ENCODE measurements around the gene KCNAB2.

Gene KCNAB2

GRCh38 chr1:6097117-6097595, 51.5 kb downstream of the KCNAB2 start:
- DNase-seq (ENCODE audit: low read depth), result no peak

- DNase-seq (ENCODE audit: low read depth), result no peak
These were observed 52.1 kb downstream of the KCNAB2 start for GRCh38 chr1:6097824-6098223.

DNA sequence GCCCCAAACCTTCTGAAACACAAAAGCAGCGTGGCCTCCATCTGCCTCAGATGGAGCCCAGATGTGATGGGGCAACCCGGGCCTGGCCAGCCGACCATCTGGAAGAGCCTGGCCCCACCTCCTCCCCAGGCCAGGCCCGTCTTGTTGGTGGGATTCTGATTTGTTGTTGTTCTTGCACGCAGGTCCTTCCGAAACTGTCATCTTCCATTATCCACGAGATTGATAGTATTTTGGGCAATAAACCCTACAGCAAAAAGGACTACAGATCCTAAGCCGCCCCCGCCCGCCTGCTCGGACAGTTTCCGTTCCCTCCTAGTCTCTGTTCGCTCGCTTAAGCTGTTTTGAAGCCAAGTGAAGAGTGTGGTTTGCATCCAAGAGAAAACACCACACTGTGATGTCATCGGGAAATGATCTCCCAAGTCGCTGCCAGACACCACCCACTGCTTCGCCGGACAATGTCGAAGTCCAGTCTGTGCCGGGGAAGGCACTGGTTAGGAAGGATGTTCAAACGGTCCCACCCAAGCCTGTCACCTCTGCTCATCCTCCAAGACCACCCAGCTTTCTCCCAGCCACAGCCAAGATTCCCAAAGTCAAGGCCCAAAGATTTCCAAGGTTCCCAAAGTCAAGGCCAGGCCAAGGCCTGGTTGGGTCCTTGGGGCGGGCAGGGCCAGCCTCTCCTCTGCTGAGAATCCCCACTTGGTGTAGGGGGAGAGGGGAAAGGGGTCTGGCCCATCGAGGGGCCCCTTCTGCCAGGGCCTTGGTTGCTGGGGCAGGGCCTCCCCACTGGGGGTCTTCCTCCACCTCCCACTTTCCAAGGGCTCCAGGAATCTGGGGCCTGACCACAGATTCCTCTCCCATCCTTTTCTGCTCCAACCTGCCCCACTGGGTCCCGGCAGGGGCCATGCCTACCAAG, 52.9 kb downstream of the KCNAB2 start:
- DNase-seq (ENCODE audit: low read depth), result no peak

- no peak for DNase-seq (ENCODE audit: low read depth)
These were observed 53.6 kb downstream of the KCNAB2 start for GRCh38 chr1:6099297-6099696.

DNA sequence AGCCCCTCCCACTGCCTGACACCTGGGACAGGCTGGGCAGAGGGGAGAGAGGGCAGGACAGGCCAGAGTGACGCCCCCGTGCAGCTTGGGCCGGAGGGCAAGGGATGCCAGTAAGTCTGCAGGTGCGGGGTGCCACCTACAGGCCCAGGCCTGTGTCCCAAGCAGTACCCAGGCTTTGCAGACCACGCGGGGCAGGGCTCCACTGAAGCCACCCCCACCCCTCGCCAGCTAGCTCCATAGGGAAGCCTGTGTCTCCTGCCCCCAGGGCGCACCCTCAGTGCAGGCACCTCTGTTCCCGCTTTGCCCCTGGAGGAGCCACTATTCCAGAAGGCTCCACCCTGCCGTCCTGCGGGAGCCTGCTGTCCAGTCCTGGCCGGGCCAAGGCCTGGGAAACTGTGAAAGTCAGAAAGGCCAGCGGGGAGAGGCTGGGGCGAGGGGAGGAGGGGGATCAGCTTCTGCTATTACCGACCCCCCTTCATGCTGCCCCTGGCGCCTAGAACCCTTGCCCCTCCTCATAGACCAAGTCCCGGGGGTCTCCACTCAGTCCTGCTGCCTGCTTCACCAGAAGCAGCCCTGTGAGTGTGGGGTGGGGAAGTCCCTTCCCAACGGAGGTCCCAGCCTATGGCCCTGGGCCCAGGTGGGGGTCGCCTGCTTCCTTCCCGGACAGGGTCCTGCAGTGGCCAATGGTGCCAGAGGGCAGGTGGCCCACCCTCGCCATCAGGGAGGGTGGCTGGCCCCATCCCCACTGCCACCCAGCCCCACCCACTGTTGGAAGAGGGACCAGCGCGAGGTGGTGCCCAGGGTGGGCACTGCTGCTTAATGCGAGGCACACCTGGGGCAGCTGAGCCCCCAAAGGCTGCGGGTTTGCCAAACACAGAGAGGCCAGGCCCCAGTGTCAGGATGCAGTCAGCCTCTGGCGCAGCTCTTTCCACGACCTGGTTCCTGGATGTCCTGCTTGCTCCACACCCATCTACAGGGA, 54.4 kb downstream of the KCNAB2 start:
- no peak for DNase-seq (ENCODE audit: low read depth)

DNA sequence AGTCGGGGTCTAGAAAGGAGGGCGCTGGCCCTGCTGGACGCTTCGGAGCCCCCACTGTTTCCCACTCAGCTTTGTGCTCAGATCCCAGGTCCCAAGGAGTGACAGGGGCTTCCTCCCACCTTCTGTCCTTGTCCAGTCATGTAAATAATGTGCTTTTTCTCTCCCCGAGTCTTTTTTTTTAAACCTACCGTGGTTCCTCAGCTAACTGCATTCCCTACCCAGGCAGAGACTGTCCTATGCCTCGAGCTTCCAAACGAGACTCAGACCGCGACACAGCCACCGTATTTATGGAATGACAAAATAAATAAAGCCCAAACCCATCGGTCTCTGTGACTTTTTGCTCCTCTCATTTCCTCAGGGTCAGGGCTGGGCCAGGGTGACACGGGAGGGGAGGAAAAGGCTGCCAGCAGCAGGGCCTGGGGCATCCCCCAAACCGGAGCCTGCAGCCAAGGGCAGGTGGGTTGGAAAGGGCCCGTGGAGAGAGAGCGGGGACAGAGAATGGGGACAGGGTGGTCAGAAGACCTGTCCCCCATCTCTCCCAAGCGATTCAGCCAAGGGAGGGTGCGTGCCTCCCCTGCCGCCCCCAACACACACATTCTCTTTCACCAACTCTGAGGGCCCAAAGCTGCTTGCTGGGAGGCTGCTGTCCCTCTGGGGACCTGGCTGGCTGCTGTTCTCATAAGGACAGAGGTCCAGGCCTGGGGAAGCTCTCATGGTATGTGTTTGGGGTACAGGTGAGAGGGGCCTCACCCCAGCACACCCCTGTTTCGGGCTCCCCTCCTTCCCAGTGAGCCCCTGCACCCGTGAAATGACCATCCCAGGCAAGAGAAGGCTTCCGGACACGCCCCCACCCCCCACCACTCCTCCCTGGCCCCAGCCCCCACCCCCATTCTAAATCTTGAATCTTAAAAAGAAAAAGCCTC, 55.4 kb downstream of the KCNAB2 start:
- DNase-seq (ENCODE audit: low read depth), result no peak

GRCh38 chr1:6101826-6102531, 56.3 kb downstream of the KCNAB2 start:
- no peak for DNase-seq (ENCODE audit: low read depth)

DNA sequence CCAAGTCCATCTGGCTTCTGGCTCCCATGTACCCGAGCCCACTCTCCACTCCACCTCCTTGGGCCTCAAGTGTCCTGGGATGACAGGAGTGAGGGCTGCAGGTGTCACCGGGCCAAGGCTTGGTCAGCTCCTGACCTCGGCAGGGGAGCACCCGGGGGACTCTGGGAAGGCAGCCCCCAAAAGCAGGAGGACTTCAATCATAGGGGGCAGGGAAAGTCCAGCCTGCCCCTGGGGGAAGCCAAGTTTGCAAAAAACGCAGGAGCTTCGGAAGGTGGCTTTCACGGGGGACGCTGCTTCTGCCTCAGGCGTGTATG, 56.8 kb downstream of the KCNAB2 start:
- no peak for DNase-seq (ENCODE audit: low read depth)

DNA sequence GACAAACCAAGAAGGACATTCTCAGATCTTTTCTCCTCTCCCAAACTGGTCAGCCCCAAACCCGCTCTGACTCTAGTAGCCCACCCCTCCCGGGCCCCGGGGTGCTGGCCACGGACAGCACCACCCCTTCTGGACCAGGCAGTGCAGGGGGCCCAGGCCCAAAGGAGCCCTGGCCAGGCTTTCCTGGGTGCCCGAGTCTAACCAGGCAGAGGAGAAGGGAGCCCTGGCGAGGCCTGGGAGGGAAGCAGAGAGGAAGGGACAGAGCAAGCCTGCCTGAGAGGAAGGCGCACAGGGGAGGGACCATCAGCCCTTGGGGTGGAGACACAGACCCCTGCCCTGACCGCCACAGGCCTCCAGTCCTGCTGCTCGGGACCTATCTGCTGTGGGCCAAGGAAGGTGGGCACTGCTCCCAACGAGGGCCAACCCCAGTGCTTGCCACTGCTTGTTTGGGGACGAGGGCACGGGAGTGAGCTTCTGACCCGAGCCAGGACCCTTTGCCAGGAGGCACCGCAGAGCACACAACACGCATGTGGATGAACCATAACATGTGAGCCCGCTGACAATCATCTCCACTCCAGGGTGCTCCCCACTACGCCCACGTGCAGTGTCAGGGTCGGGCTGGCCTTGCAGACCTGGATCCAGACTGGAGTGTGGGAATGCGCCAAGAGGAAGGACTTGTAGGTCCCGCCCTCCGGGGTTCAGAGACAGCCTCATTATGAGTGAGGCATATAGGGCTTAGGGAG, 57.6 kb downstream of the KCNAB2 start:
- DNase-seq (ENCODE audit: low read depth), result no peak

DNA sequence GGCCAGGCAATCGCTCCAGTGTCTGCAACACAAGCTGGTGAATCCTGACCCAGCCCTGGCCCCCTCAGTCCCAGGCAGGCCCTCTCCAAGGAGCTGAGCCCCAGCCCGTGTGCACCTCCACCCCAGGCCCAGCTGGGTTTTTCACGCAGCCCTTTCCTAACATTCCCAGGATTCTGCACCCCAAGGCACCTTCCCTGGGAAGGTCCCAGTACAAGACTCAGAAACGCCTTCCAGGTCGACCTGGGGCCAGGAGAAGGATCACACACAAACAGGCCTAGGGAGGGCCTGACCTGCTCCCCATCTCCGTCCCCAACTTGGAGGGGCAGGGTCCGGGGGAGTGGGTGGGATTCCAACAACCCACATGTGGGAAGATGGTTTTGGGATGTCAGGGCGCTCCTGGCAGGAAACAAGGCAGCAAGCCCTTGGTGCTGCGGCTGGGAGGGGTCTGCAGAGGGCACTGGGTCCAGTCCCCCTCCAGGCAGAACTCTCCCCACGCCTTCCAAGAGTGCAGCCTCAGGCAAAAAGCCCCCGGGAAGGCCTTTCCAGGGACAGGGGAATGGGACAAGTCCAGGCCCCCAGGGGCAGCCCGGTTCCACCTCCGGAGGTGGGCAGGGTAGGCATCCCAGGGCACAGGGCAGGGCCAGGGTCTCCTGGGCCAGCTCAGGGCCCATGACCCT, 58.3 kb downstream of the KCNAB2 start:
- no peak for DNase-seq (ENCODE audit: low read depth)

- no peak for DNase-seq (ENCODE audit: low read depth)
These were observed 58.9 kb downstream of the KCNAB2 start for GRCh38 chr1:6104631-6105030.

DNA sequence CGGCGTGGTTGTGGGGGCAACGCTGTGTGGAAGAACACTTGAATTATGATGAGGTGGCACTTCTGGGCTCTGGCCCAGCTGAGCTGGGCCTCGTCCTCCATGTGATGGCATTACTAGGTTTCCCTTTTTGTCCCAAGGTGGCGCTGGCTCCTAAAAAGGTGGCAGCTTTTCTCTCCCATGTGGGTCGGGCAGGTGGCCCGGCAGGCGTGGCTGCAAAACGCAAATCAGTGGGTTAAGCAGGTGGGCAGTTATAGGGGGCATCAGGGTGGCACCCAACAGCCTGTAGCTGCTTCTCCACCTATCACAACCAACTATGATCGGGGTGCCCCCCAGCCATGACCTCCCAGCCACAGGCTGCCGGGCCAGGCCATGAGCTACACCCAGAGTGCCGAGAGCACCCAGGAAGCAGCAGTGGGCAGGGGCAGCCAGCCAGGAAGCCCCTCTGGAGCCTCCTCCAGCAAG, 59.6 kb downstream of the KCNAB2 start:
- DNase-seq (ENCODE audit: low read depth), result no peak

DNA sequence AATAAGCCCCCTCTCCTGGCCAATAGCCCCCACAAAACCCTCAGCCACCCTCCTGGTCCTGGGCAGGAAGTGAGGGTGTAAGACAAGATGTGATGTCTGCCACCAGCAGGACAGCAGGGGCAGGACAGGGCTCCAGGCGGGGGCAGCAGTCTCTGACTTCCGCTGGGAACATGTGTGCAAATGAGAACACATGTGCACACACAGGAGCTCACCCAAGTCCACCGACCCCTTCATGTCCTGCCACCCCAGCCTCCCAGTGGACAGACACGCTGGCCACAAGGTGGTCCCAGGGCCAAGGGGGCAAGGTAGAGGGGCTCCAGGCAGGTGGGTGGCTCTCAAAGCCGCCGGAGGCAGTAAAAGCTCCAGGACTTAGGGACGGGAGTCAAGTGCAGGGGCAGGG, 60.1 kb downstream of the KCNAB2 start:
- no peak for DNase-seq (ENCODE audit: low read depth)

- no peak for DNase-seq (ENCODE audit: low read depth)
These were observed 60.6 kb downstream of the KCNAB2 start for GRCh38 chr1:6106321-6106731.

DNA sequence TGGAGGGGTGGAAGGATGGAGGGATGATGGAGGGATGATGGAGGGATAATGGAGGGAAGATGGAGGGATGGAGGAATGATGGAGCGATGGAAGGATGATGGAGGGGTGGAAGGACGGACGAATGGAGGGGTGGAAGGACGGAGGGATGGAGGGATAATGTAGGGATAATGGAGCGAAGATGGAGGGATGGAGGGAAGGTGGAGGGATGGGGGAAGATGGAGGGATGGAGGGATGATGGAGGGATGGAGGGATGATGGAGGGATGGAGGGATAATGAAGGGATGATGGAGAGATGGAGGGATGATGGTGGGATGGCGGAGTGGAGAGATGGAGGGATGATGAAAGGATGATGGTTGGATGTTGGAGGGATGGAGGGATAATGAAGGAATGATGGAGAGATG, 61.3 kb downstream of the KCNAB2 start:
- DNase-seq (ENCODE audit: low read depth), result no peak

DNA sequence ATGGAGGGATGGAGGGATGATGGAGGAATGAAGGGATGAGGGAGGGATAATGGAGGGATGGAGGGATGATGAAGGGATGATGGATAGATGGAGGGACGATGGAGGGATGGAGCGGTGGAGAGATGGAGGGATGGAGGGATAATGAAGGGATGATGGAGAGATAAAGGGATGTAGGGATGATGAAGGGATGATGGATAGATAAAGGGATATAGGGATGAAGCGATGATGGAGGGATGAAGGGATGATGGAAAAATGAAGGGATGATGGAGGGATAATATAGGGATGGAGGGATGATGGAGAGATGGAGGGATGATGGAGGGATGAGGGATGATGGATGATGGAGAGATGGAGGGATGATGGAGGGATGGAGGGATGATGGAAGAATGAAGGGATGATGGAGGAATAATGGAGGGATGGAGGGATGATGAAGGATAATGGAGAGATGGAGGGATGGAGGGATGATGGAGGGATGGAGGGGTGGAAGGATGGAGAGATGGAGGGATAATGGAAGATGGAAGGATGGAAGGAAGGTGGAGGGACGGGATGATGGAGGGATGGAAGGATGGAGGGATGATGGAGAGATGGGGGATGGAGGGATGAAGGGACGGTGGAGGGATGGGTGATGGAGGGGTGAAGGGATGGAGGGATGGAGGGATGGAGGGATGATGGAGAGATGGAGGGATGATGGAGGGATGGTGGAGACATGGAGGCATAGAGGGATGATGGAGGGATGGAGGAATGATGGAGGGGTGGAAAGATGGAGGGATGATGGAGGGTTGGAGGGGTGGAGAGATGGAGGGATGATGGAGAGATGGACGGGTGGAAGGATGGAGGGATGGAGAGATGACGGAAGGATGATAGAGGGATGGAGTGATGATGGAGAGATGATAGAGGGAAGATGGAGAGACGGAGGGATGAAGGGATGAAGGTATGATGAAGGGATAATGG, 62.0 kb downstream of the KCNAB2 start:
- no peak for DNase-seq (ENCODE audit: low read depth)

DNA sequence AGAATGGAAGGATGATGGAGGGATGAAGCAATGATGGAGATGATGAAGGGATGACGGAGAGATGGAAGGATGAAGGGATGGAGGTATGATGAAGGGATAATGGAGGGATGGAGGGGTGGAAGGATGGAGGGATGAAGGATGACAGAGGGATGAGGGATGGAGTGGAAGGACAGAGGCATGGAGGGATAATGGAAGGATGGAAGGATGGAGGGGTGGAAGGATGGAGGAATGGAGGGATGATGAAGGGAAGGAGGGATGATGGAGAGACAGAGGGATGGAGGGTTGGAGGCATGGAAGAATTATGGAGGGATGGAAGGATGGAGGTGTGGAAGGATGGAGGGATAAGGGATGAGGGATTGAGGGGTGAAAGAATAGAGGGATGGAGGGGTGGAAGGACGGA, 62.8 kb downstream of the KCNAB2 start:
- no peak for DNase-seq (ENCODE audit: low read depth)

GRCh38 chr1:6108937-6109614, 63.4 kb downstream of the KCNAB2 start:
- no peak for DNase-seq (ENCODE audit: low read depth)

Data from T follicular helper cell (primary cell).